ENCODE results near the gene THSD1. TPM values are rescaled to one million over a fixed set of nuclear protein-coding genes. Genes with fewer than 3 reads are reported as not detected.
A peak's percentile ranks its signal among the peaks of the same experiment; 100 is the strongest.

The THSD1 gene
- total and polyA plus RNA-seq, 2 donors (not counting 1 experiment from before 2014, with no cell fraction given), result 5.2 to 9.1 TPM

GRCh38 chr13:52432456-52432855 is 26.5 kb upstream of the THSD1 start:
- Histone ChIP-seq H3K4me1 (ENCODE audit: control insufficient read depth, extremely low read depth, insufficient read depth, low read length) (no peaks in the 10 kb centered on the region), H3K9me3 (ENCODE audit: control insufficient read depth, insufficient read depth, low read depth, low read length) (no peaks in the 10 kb centered on the region), H3K79me2 (ENCODE audit: control insufficient read depth, insufficient read depth, low read length) (no peaks in the 10 kb centered on the region), H3K9ac (ENCODE audit: insufficient read depth, low read length) (no peak overlapping the region), H3K27me3 (ENCODE audit: control insufficient read depth, insufficient read depth, low read length) (no peaks in the 10 kb centered on the region), H2AFZ (ENCODE audit: low read length) (no peak overlapping the region), H3K4me2 (ENCODE audit: extremely low read depth, insufficient read depth, low read length) (no peak overlapping the region), H4K20me1 (ENCODE audit: control insufficient read depth, extremely low read depth, insufficient read depth, low read length) (no peaks in the 10 kb centered on the region), H3K36me3 (ENCODE audit: control insufficient read depth, insufficient read depth, low read length) (peaks cover 4% of the 10 kb centered on the region), H3K4me3 (replicated peaks in 1 of 4; ENCODE audit: control extremely low read depth in 1 of 4, insufficient read depth in 1 of 4, low read depth in 3 of 4, low read length in 4 of 4) (no peak overlapping the region), H3K27ac (ENCODE audit: insufficient read depth, low read length) (no peak overlapping the region)
- no peak for DNase-seq (ENCODE audit: low read depth in 2 of 2)
- no peak for TF ChIP-seq EZH2 (IDR thresholded peaks at IDR 0.05; ENCODE audit: low read length, missing control alignments)
- TF ChIP-seq CTCF (conservative IDR thresholded peaks at IDR 0.05 in 1 of 2, IDR thresholded peaks at IDR 0.05 in 1 of 2; ENCODE audit: low read depth in 1 of 2, low read length in 2 of 2), result no peak

- no peak for TF ChIP-seq EZH2 (IDR thresholded peaks at IDR 0.05; ENCODE audit: low read length, missing control alignments)
- no peak for TF ChIP-seq CTCF (conservative IDR thresholded peaks at IDR 0.05 in 1 of 2, IDR thresholded peaks at IDR 0.05 in 1 of 2; ENCODE audit: low read depth in 1 of 2, low read length in 2 of 2)
Measured at GRCh38 chr13:52428295-52428694, 22.3 kb upstream of the THSD1 start.

GRCh38 chr13:52421216-52421615 is 15.2 kb upstream of the THSD1 start:
- peaks cover 4% of the 10 kb centered on the region for H3K36me3 ChIP-seq (ENCODE audit: control insufficient read depth, insufficient read depth, low read length)
- H3K79me2 ChIP-seq (ENCODE audit: control insufficient read depth, insufficient read depth, low read length), result no peaks in the 10 kb centered on the region
- H4K20me1 ChIP-seq (ENCODE audit: control insufficient read depth, extremely low read depth, insufficient read depth, low read length), result no peaks in the 10 kb centered on the region
- no peak overlapping the region for H3K27ac ChIP-seq (ENCODE audit: insufficient read depth, low read length)
- no peak overlapping the region for H3K4me2 ChIP-seq (ENCODE audit: extremely low read depth, insufficient read depth, low read length)
- H3K4me3 ChIP-seq (replicated peaks in 1 of 4; ENCODE audit: control extremely low read depth in 1 of 4, insufficient read depth in 1 of 4, low read depth in 3 of 4, low read length in 4 of 4), result no peak overlapping the region
- no peaks in the 10 kb centered on the region for H3K4me1 ChIP-seq (ENCODE audit: control insufficient read depth, extremely low read depth, insufficient read depth, low read length)
- no peaks in the 10 kb centered on the region for H3K9me3 ChIP-seq (ENCODE audit: control insufficient read depth, insufficient read depth, low read depth, low read length)
- no peak overlapping the region for H3K9ac ChIP-seq (ENCODE audit: insufficient read depth, low read length)
- no peaks in the 10 kb centered on the region for H3K27me3 ChIP-seq (ENCODE audit: control insufficient read depth, insufficient read depth, low read length)
- DNase-seq (ENCODE audit: low read depth in 2 of 2), result no peak
- TF ChIP-seq EZH2 (IDR thresholded peaks at IDR 0.05; ENCODE audit: low read length, missing control alignments), result no peak
- no peak overlapping the region for H2AFZ ChIP-seq (ENCODE audit: low read length)

More at GRCh38 chr13:52428295-52428694, 22.3 kb upstream of the THSD1 start:
- Histone ChIP-seq H2AFZ (ENCODE audit: low read length) (no peak overlapping the region), H4K20me1 (ENCODE audit: control insufficient read depth, extremely low read depth, insufficient read depth, low read length) (no peaks in the 10 kb centered on the region), H3K79me2 (ENCODE audit: control insufficient read depth, insufficient read depth, low read length) (no peaks in the 10 kb centered on the region), H3K9ac (ENCODE audit: insufficient read depth, low read length) (no peak overlapping the region), H3K4me3 (replicated peaks in 1 of 4; ENCODE audit: control extremely low read depth in 1 of 4, insufficient read depth in 1 of 4, low read depth in 3 of 4, low read length in 4 of 4) (no peak overlapping the region), H3K27me3 (ENCODE audit: control insufficient read depth, insufficient read depth, low read length) (no peaks in the 10 kb centered on the region), H3K4me2 (ENCODE audit: extremely low read depth, insufficient read depth, low read length) (no peak overlapping the region), H3K4me1 (ENCODE audit: control insufficient read depth, extremely low read depth, insufficient read depth, low read length) (no peaks in the 10 kb centered on the region), H3K27ac (ENCODE audit: insufficient read depth, low read length) (no peak overlapping the region), H3K36me3 (ENCODE audit: control insufficient read depth, insufficient read depth, low read length) (peaks cover 2% of the 10 kb centered on the region), H3K9me3 (ENCODE audit: control insufficient read depth, insufficient read depth, low read depth, low read length) (no peaks in the 10 kb centered on the region)
- DNase-seq (ENCODE audit: low read depth in 2 of 2), result peak in 1 of 2 donors; percentile 85

Data from fibroblast of lung (primary cell).